IMR-90 (cell line): ENCODE data around the gene HSPB1. TPM values are rescaled to one million over a fixed set of nuclear protein-coding genes. Genes with fewer than 3 reads are reported as not detected.

ENCODE experiments used
- ATAC-seq: fragments of 200-7000 bp; cut with Tn5 transposase; 2 replicates; pipeline ENCODE4 v1.9.1; 2020; ENCODE audit warnings: low read depth, mild to moderate bottlenecking, moderate library complexity
- BruUV-seq: library from RNA; stranded (reverse); fragments of 400-500 nt; replicated peaks from 2 replicates; lab custom pipeline; 2021; lab: Mats Ljungman, UMichigan
- CTCF ChIA-PET: fragments of 300-600 bp; formaldehyde crosslinking; extraction: SDS; loops from one replicate; lab custom pipeline; 2021; ENCODE audit warnings: antibody characterized with exemption; lab: Yijun Ruan, JAX
- POLR2A ChIA-PET: fragments of 300-600 bp; sonication (Branson Sonifier 250); formaldehyde crosslinking; loops from one replicate; lab custom pipeline; 2022; ENCODE audit warnings: antibody characterized with exemption; ENCODE audit not compliant: unreplicated experiment; lab: Charles Lee
- DNase-seq: peaks from one replicate; pipeline ENCODE4 v3.0.0; 2013
- H2AFZ ChIP-seq: replicated peaks from 2 replicates; pipeline ENCODE3; 2013; ENCODE audit warnings: low read length, mild to moderate bottlenecking; ENCODE audit not compliant: poor library complexity
- H2AK5ac ChIP-seq: 2 replicates; pipeline ENCODE4 v1.6.1; 2013; ENCODE audit warnings: low read depth, low read length, inconsistent platforms
- H2AK9ac ChIP-seq: replicated peaks from 2 replicates; pipeline ENCODE3; 2013; ENCODE audit warnings: mild to moderate bottlenecking, low read depth, low read length, moderate library complexity; ENCODE audit not compliant: poor library complexity
- H2BK120ac ChIP-seq: 2 replicates; pipeline ENCODE4 v1.6.1; 2013; ENCODE audit warnings: low read depth, low read length, inconsistent platforms
- H2BK15ac ChIP-seq: 3 replicates; pipeline ENCODE4 v1.6.1; 2013; ENCODE audit warnings: low read depth, low read length, inconsistent platforms
- H2BK20ac ChIP-seq: 2 replicates; pipeline ENCODE4 v1.6.1; 2013; ENCODE audit warnings: low read depth, mild to moderate bottlenecking, inconsistent platforms, low read length, moderate library complexity
- H2BK5ac ChIP-seq: 2 replicates; pipeline ENCODE4 v1.6.1; 2013; ENCODE audit warnings: mild to moderate bottlenecking, low read depth, low read length, inconsistent platforms; ENCODE audit not compliant: poor library complexity, severe bottlenecking
- H3K14ac ChIP-seq: replicated peaks from 2 replicates; pipeline ENCODE4 v1.6.1; 2013; ENCODE audit warnings: low read depth, low read length, inconsistent platforms
- H3K18ac ChIP-seq: 2 replicates; pipeline ENCODE4 v1.6.1; 2013; ENCODE audit warnings: low read depth, low read length, control low read depth
- H3K23ac ChIP-seq: 2 replicates; pipeline ENCODE4 v1.6.1; 2013; ENCODE audit warnings: low read depth, low read length, inconsistent platforms
- H3K27ac ChIP-seq: 2 replicates; pipeline ENCODE4 v1.5.1; 2013; ENCODE audit warnings: mild to moderate bottlenecking, control low read depth, low read length; ENCODE audit not compliant: insufficient read depth
- H3K27me3 ChIP-seq: 2 replicates; pipeline ENCODE4 v1.6.1; 2013; ENCODE audit warnings: low read length; ENCODE audit not compliant: control insufficient read depth, insufficient read depth
- H3K36me3 ChIP-seq: 2 replicates; pipeline ENCODE4 v1.6.1; 2013; ENCODE audit warnings: low read length, mixed read lengths; ENCODE audit not compliant: control insufficient read depth, insufficient read depth
- H3K4ac ChIP-seq: 2 replicates; pipeline ENCODE4 v1.6.1; 2013; ENCODE audit warnings: low read depth, low read length, inconsistent platforms
- H3K4me1 ChIP-seq: 2 replicates; pipeline ENCODE4 v1.6.1; 2013; ENCODE audit warnings: low read length, mixed read lengths; ENCODE audit not compliant: control insufficient read depth, insufficient read depth
- H3K4me2 ChIP-seq: 2 replicates; pipeline ENCODE4 v1.6.1; 2013; ENCODE audit warnings: low read depth, mild to moderate bottlenecking, control low read depth, low read length, moderate library complexity
- H3K4me3 ChIP-seq: 2 replicates; pipeline ENCODE4 v1.5.1; 2013; ENCODE audit warnings: low read depth, mild to moderate bottlenecking, control low read depth, low read length, moderate library complexity; ENCODE audit not compliant: insufficient read depth
- H3K56ac ChIP-seq: 2 replicates; pipeline ENCODE4 v1.6.1; 2013; ENCODE audit warnings: low read length, inconsistent platforms; ENCODE audit not compliant: insufficient read depth; ENCODE audit errors: extremely low read depth
- H3K79me1 ChIP-seq, 2 experiments: 2 replicates each; pipeline ENCODE4 v1.6.1; 2013; ENCODE audit warnings: low read length in 2 of 2, inconsistent platforms in 1 of 2, low read depth in 1 of 2
- H3K9ac ChIP-seq: 2 replicates; pipeline ENCODE4 v1.6.1; 2013; ENCODE audit warnings: low read depth, low read length, control low read depth
- H3K9me1 ChIP-seq: 2 replicates; pipeline ENCODE4 v1.6.1; 2013; ENCODE audit warnings: low read length, inconsistent platforms; ENCODE audit not compliant: insufficient read depth
- H3K9me3 ChIP-seq: 2 replicates; pipeline ENCODE4 v1.6.1; 2013; ENCODE audit warnings: low read length; ENCODE audit not compliant: control insufficient read depth, insufficient read depth
- H4K20me1 ChIP-seq: 2 replicates; pipeline ENCODE4 v1.6.1; 2013; ENCODE audit warnings: low read length, inconsistent platforms; ENCODE audit not compliant: insufficient read depth
- H4K5ac ChIP-seq: 2 replicates; pipeline ENCODE4 v1.6.1; 2013; ENCODE audit warnings: mild to moderate bottlenecking, low read depth, low read length, control low read depth
- H4K8ac ChIP-seq, 2 experiments: 2 replicates each; pipeline ENCODE4 v1.6.1; 2013; ENCODE audit warnings: low read depth in 2 of 2, low read length in 2 of 2, control low read depth in 1 of 2, inconsistent platforms in 1 of 2
- H4K91ac ChIP-seq: 2 replicates; pipeline ENCODE4 v1.6.1; 2013; ENCODE audit warnings: low read depth, low read length, inconsistent platforms; ENCODE audit not compliant: insufficient read depth
- ELK1 ChIP-seq: fragments of 150-350 bp; IDR thresholded peaks from 2 replicates; pipeline ENCODE4 v1.6.1; 2016; ENCODE audit warnings: low read depth, mild to moderate bottlenecking, low read length, moderate library complexity, borderline replicate concordance
- MAZ ChIP-seq: IDR thresholded peaks from 2 replicates; pipeline ENCODE4 v1.6.1; 2012; ENCODE audit warnings: low read depth, mild to moderate bottlenecking, low read length, improper control_type of control experiment, moderate library complexity, borderline replicate concordance
- MXI1 ChIP-seq: IDR thresholded peaks from 2 replicates; pipeline ENCODE4 v1.6.1; 2012; ENCODE audit warnings: low read depth, mild to moderate bottlenecking, low read length, moderate library complexity, borderline replicate concordance
- WGBS, 2 experiments: methylation state at CpG; one replicate each; pipeline versions ENCODE4 v1.1.5 to v1.1.7; 2013; ENCODE audit warnings: missing lambda C conversion rate in 2 of 2; ENCODE audit not compliant: insufficient read length in 1 of 2; ENCODE audit errors: extremely low coverage in 2 of 2; 5-methylcytosine and 5-hydroxymethylcytosine counted together
- dilution Hi-C: fragments of 300-500 bp; cut with HindIII; formaldehyde crosslinking; loops from one replicate; pipeline ENCODE4 v1.14.3; 2018; ENCODE audit warnings: low sequenced_read_pairs; ENCODE audit not compliant: unreplicated experiment
- in situ Hi-C: fragments of 300-500 bp; cut with MboI; formaldehyde crosslinking; loops from 3 replicates; pipeline ENCODE4 v1.14.3; 2019; ENCODE audit warnings: low sequenced_read_pairs, inconsistent platforms, mixed read lengths
- intact Hi-C: fragments of 100-400 bp; cut with micrococcal nuclease; formaldehyde crosslinking; loops from 2 replicates; pipeline ENCODE4 v1.10.0; 2022
- polyA plus RNA-seq, 3 experiments: library from polyadenylated mRNA; depleted of rRNA; stranded (reverse); fragments of >200 nt; gene quantifications; 2 replicates each; pipeline ENCODE4 v1.2.3, GENCODE V29; 2012; ENCODE audit warnings: low replicate concordance in 1 of 3
- total RNA-seq: library from RNA; depleted of rRNA; stranded (reverse); fragments of >200 nt; gene quantifications from 2 replicates; pipeline ENCODE4 v1.2.3, GENCODE V29; 2012

Gene HSPB1
- total and polyA plus RNA-seq, 2 of the 4 experiments (the other 2 are of a cell fraction), result 33.2 to 1,363 TPM

DNA sequence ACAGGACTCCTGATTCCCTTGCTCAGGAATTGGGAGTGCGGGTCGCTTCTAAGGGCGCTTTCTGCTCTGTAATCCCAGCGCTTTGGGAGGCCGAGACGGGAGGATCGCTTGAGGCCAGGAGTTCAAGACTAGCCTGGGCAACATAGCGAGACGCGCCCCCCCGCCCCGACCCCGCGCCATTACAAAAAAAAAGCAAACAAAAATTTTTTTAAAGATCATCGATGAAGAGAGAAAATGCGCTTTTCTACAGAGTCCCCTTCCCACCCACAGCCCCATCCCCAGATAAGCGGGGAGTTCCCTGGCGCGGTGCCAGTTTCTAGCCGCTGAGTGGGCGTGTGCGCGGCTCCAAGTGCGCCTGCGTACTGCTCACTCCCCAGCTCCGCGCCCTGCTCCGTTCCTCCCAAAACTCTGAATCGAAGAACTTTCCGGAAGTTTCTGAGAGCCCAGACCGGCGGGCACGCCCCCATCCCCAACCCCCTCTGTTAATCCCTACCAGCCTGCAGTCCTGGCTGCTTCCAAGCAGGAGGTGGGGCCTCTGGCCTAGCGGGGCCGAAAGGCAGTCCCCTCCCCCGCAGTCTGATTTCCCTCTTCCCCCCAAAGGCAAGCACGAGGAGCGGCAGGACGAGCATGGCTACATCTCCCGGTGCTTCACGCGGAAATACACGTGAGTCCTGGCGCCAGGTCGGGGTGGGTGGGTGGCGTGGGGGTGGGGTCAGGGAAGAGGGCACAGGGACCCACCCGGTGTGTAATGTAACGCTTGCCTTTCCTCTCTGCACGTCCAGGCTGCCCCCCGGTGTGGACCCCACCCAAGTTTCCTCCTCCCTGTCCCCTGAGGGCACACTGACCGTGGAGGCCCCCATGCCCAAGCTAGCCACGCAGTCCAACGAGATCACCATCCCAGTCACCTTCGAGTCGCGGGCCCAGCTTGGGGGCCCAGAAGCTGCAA is 1.0 kb downstream of the HSPB1 start:
- Histone ChIP-seq H3K79me1 (peaks cover 0 to 19% of the 10 kb centered on the region in 2 experiments; a peak in 3 of 4 replicates), H3K36me3 (peaks cover 10% of the 10 kb centered on the region), H3K27ac (peak overlapping the region; percentile 93), H3K56ac (peak overlapping the region; percentile 86), H3K4me2 (peak overlapping the region; percentile 55), H3K14ac (peak overlapping the region; percentile 99), H3K4ac (peak overlapping the region; percentile 98), H2BK15ac (no peak overlapping the region), H4K91ac (peak overlapping the region; percentile 95), H2BK20ac (no peak overlapping the region), H2AFZ (peak overlapping the region; percentile 86), H3K9ac (peak overlapping the region; percentile 95), H3K27me3 (no peaks in the 10 kb centered on the region), H3K4me3 (peak overlapping the region; percentile 91), H3K18ac (peak overlapping the region; percentile 74), H2AK5ac (peak overlapping the region; percentile 87), H3K4me1 (peaks cover 18% of the 10 kb centered on the region), H4K20me1 (peaks cover 15% of the 10 kb centered on the region), H4K8ac (peak overlapping the region in 1 of 2 experiments; percentile 88; a peak in 2 of 4 replicates), H2BK5ac (peak overlapping the region; percentile 95), H4K5ac (peak overlapping the region; percentile 13; the same call in 1 of the 2 replicates), H2AK9ac (peak overlapping the region; percentile 98), H2BK120ac (peak overlapping the region; percentile 32), H3K9me3 (no peaks in the 10 kb centered on the region), H3K23ac (peak overlapping the region; percentile 98; the same call in 1 of the 2 replicates), H3K9me1 (0 out of 2 replicates have a peak, but pooled peaks cover 5% of the 10 kb centered on the region)
- CTCF ChIA-PET, result interaction anchor here (0.6 kb wide), 1 partner anchor 12 kb away, joined by 4 read pairs; no protein-coding TSS in a partner anchor
- POLR2A ChIA-PET, result interaction anchor here (1.1 kb wide), 1 partner anchor 9 kb away, joined by 3 read pairs; no protein-coding TSS in a partner anchor
- TF ChIP-seq MXI1 (peak; percentile 73; the same call in 1 of the 2 replicates), ELK1 (no peak), MAZ (peak; percentile 62; the same call in 1 of the 2 replicates)
- ATAC-seq (peak; percentile 68), DNase-seq (peak; percentile 92)
- BruUV-seq, result no TSS peak
- dilution Hi-C loops, result no loop called here
- 1% methylated on average over 16 of the region's 56 CpGs; no CpG with 5 or more reads in 1 of the 2 experiments for WGBS, 2 experiments
- in situ Hi-C loops, result no loop called here
- intact Hi-C loops, result loop anchor here (1.0 kb wide), 1 partner anchor 12 kb away; no protein-coding TSS in a partner anchor
